GM19240 (cell line): ENCODE results near the gene MORN1.
"Not testable (repeated sequence)": the region's sequence is repeated elsewhere in the genome, so short reads cannot be mapped to it uniquely, and the experiment has no call there.

Source experiments
- DNase-seq: peaks from one replicate; pipeline ENCODE4 v3.0.0; 2011; ENCODE audit warnings: low spot score; ENCODE audit not compliant: insufficient read length

Gene MORN1

DNA sequence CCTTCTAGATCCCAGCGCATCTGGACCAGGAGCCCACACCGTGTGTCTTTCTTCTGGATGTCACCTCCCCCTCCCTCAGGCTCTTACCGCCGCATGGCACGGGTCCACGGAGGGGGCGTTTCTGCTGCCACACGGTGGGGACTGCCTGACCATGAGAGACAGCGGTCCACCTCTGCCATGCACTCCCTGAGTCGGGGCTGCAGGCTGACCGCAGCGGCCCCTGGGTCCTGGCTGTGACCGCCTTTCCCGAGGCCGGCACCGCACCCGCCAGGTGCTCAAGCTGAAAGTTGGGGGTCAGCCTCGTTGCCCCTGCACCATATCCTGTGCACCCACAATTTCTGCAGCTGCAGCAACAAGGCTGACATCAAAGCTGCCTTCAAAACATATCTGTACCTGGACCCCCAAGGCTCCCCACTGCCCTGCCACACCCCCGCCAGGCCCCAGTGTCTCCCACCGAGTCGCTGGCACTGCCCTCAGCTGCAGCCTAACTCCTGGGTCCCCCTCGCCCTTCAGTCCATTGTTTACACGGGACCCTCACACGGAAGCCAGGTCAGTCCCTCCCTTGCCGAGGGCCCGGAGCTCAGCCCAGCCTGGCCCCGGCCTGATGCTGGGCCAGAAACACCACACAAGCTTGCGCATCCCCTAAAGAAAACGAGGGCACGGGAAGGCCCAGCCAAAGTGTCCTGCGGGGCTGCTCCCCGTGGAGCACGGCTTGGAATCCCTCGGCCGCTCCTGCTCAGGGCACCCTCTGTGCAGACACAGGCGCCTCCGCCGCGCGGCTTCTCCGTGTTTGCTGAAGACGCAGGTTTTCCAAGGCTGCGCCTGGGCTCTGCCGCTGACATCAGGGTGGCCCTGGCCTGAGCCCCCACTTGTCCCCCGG lies 51.9 kb downstream of the MORN1 start:
- DNase-seq = no peak

DNA sequence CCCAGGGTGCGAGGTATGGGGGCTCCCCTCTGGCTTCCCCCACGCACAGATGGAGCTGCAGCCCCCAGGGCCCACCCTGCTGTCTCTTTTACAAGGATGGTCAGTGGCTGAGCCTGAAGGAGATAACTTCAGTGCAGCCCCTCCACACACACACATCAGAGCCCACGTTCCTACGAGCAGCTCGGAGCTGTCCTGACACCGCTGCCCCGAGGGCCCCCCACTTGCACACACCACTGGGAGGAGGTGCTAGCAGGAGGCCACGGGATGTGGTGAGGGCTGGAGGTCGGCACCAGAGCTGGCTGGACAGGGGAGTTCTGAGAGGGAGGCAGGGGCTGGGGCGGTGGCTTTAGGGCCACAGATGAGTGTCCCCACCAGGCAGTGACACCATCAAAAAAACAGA lies 53.9 kb downstream of the MORN1 start:
- DNase-seq = no peak

DNA sequence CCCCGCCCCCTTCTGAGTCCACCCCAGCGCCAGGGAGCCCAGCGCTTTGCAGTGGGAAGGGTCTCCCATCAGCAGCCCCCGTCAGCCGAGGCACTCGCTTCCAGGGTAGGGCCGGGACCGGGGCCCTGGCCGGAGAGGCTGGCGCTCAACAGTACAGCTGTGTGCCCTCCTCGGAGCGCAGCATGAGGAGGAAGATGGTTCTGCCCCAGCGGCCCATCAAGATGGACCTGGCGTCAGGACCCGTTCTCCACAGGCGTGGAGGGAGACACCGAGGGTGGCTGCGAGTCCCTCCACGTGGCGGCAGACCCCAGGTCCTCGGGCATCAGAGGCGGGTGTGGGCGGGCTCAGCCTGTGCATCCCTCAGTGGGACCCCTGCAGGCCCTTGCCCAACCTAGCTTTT lies 54.3 kb downstream of the MORN1 start:
- DNase-seq = no peak

DNA sequence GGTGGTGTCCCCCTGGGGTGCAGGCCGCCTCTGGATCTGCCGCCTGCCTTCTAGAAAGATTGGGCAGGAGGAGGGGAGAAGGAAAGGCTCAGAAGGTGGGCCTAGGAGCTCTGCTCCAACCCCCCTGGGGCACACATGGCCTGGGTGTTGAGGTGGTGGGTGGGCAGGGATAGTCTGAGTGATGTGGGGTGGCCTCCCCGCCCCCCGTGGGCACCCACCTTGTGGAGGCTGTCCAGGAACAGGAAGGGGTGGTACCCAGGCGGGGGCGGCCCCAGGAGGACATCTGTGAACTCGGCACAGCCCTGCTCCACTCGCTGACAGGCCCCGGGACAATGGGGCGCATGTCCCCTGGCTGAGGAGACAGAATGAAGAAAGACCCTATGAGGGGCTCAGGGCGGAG lies 54.9 kb downstream of the MORN1 start:
- DNase-seq = no peak

DNA sequence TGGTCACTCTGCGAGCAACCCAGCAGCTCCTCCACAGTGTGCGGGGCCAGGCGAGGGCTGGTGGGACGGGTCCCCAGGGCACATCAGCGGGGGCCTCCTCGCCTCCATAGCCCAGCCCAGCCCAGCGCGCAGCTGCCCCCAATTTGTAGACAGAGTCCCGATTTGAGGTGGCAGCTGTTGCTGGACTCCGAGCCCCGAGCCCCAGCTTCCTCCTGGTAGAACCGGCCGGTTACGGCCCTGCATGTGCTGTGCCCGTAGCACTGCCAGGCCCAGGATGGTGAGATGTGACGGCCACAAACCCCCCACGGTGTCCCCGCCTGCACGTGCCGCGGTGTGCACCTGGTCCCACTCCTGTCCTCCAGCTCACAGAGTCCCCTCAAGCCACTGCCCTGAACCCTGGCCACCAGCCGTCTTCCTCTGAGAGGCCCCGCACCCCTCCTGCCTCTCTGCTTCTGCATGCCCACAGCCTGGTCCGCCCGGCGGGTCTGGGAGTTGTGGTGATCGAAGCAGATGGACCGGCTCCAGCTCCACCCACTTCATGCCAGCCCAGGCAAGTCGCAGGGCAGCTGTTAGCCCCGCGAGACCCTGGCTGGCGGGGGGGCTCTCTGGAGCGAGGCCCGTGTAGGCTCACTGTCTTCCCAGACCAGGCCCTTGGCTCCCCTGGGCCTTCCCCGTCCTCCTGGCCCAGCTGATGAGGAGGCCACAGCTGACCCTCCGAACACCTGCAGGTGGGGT lies 55.5 kb downstream of the MORN1 start:
- no peak for DNase-seq

DNA sequence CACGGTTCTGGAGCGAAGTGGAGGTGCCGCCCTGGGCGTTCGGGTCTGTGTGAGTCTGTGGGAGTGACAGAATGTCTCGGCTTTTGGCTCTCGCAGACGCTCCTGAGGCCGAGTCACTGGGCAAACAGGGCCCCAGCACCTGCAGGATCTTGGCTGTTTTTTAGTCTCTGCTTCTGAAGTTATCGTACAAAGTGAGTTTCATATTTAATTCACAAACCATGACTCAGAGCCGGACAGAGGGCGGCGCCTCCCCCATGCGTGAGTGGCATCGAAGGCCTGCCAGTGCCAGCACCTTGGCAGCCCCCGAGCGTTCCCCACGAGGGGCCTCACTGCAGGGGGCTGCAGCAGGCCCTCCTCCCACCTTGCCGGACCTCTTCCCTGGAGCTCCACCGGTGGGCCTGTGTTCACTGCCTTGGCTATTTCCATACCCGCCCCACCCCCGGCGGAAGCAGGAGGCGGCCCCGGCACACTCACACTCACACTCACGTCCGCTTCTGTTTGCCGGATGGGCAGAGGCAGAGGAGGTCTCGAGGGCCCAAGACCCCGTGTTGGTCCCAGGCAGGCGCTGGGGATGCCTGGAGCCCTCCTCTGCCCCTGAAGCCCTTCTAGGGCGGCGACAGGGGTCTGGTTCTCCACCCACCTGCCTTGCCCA lies 56.3 kb downstream of the MORN1 start:
- DNase-seq = no peak

DNA sequence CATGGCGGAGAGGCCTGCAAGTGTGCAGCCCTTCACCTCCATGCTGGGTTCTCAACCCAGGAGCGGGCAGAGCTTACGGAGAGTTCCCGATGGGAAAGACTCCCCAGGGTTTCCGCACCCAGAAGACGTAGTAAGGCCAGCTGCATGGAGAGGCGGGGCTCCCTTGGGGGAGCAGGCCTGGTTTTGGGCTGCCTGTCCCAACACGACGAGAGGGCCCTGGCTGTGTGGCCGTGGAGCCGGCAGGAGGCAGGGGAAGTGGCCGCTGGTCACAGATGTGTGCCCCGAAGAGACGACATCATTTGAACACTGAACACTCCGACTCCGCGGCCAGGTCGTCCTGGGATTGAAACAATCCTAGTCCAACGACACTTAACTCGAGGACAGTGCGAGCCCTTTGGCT lies 57.0 kb downstream of the MORN1 start:
- no peak for DNase-seq

DNA sequence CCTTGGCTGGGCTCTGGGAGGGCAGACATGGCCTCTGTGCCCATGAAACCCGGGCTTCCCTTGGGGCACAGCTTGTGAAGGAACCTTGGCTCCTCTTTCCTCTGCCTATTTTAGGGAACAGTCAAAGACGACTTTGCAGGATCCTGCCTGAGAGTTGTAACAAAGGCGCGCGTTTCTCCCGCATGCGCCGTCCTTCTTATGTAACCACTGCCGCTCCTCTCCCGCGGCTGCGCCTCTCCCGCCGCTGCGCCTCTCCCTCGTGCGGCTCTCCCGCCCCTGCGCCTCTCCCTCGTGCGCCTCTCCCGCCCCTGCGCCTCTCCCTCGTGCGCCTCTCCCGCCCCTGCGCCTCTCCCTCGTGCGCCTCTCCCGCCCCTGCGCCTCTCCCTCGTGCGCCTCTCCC lies 59.8 kb downstream of the MORN1 start:
- DNase-seq = not testable (repeated sequence)

DNA sequence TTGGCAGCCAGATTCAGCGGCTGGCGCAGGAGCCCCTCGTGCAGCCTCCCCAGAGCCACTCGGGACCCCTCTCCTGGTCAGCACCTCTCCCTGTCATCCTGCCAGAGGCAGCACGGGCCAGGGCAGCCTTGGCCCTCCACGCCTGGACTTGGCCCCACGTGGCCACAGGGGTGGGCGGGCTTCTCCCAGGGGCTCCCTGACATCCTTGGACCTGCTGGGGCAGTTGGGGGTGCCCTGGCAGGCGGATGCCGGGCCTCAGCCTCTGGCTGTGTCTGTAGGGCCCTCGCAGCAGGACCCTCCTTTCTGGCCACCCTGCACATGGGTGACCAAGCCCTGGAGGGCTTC lies 60.2 kb downstream of the MORN1 start:
- DNase-seq = no peak

DNA sequence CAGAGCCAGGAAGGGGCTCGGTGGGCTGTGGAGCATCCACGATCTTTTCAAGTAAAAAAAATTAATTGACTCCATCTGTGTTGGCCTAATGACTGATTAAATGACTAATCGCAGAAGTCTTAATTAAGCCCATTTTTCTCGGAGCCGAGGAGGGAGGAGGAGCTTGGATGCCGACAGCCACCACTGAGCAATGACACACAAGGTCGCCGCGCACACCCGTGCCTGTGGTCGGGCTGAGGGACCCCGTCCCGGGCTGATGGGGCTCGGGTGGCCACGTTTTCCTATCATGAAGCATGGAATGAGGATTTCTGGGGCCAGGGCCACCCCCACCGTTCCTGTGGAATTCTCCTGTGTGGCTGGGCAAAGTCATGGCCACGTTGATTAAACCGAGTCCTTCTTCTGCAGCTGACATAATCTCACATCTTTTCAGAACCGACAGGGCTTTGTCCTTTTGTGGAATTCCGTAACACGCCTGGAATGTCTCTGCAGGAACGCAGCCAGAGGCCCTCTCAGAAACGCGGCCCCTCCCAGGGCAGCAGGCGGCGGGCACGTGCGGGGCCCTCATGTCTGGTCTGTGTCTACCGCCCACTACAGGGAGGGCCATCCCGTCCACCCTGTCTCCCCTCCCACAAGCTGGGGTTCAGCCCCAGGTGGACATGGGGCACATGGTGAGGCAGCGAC lies 60.7 kb downstream of the MORN1 start:
- DNase-seq = no peak

DNA sequence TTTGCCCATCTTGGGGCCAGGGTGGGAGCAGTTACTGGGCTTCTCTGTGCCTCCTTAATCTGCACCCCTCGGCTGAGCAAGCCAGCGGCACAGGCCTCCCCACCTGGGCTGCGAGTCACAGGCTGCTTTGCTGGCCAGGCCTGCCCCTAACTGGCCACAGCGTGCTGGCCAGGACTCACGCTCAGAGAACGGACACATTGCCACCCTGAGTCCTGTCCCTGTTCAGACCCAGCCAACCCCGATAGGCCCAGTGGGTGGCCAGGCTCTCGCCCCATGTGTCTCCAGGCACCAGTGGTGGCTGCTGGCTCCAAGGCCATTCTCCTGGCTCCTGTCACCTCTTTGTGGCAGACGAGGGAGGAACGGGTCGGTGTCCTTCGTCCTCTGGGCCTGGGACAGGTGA lies 61.3 kb downstream of the MORN1 start:
- no peak for DNase-seq

DNA sequence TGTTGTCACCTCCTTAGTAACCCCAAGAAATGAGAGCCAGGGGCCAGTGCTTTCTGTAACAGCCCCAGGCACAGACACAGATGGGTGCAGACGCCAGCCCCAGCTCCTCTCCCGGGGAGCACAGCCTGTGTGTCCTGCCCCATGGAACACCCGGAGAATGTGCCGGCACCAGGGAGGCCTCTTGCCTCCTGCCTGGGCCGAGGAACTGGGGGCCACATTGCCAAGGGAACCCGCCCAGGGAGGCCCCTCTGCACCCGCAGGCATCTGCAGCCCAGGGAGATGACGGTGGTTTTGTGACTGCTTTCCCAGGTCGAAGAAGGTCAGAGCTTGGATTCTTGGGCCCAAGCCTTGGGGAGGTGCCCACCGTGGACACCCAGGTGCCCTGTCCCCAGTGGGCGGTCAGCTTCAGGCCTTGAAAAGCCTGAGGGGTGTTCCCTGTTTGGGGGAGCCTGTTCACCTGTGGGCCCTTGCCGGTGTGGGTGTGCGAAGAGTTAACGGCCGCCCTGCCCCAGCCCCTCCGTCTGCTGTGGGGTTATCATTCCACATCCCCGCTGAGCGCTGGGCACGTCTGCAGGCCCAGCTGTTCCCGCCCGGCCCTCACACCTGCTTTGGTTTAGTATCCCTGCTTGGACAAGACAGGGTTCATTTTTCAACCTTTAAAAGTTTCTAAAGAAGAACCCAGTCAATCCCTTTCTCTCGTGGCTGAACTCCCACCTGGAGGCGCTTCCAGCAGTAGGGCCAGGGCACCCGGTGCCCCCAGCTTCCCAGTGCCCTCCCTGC lies 62.5 kb downstream of the MORN1 start:
- no peak for DNase-seq

DNA sequence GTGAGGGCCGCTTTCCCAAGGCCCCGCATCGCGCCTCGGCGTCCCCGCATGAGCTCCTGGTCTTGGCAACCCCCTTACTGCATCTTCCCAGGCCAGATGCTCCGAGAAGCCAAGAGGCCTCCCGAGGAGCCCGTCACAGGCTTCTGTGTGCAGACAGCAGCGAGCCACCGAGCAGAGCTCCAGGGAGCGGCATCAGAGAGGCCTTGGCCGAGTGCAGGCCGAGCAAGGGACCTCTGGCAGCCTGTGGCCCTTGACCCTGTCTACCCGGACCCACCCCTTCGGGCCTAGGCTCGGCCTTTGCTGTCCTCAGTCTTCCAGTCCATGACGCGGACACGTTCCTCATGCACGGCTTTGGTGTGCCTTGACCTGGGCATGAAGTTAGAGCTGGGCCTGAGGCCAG lies 63.5 kb downstream of the MORN1 start:
- no peak for DNase-seq

DNA sequence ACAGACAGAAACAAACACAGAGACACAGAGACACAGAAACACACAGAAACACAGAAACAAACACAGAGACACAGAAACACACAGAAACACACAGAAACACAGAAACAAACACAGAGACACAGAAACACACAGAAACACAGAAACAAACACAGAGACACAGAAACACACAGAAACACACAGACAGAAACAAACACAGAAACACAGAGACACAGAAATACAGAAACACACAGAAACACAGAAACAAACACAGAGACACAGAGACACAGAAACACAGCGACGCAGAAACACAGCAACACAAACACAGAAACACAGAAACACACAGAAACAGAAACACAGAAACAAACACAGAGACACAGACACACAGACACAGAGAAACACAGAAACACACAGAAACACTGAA lies 64.2 kb downstream of the MORN1 start:
- not testable (repeated sequence) for DNase-seq

DNA sequence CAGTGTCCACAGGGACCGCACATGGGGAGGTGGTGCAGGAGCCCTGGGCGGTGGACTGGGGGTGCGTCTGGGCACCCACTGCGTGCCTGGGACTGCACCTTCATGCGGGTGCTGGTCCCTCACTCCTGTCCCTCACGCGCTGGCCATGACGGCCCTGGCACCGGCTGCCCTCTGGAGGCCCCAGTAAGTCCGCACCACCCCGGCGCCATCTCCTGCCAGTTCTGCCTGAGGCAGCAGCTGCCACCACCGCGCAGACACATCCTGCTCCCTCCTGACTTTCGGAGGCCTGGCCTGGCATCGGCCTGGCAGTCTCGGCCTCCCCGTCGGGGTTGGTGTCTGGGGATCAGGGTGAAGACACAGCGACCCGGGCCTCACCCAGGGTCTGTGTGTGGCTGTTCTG lies 64.8 kb downstream of the MORN1 start:
- DNase-seq = no peak

DNA sequence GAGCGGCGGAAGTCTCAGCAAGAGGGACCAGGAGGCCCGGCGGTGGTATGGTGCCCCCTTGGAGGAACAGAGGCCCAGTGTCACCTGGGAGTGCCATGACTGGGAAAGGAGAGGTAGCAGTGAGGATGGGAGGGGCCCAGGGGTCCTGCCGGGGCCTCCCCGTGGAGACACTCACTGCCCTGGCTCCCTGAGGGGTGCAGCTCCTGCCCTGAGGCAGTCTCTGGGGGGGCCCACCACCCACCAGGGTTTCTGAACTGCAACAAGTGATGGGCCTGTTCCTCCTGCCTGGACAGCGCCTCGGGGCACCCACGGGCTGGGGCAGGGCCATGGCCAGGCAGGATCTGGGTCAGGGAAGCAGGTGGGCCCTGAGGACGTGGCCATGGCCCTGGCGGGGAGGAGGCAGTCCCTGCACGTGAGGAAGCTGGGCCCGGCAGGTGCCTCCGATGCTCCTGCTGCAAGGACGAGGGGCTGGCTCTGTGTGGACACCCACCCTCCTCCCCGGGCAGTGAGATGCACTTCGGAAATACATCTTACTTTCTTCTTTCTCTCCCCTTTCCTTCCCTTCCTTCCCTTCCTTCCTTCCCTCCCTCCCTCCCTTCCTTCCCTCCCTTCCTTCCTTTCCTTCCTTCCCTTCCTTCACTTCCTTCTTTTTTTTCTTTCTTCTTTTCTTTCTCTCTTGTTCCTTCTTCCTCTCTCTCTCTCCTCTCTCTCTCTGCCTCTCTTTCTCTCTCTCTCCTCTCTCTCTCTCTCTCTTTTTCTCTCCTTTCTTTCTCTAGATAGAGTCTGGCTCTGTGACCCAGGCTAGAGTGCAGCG lies 66.6 kb downstream of the MORN1 start:
- DNase-seq = no peak

DNA sequence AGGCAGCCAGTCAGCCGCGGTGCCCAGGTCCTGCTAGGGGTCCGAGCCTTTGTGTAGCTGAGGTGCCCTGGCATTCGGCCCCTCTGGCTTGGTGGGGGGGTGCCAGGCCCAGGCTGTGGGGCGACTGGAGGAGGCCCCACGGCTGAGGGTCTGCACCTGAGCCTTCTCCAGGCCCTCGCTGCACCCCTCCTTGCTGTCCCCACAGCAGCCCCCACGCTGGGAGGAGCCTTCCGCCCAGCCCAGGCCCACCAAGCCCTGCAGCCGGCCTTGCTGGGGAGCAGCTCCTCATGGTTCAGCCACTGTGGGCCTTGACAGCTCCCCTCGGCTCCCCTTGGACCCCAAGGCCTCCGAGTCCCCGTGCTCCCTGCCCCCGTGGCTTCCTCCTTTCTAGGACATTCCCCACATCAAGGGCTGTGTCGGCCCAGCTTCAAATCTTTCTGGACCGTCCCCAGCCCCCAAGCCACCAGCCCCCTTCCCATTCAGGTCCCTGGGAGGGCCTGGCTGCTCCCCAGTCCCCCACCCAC lies 67.8 kb downstream of the MORN1 start:
- DNase-seq = no peak

DNA sequence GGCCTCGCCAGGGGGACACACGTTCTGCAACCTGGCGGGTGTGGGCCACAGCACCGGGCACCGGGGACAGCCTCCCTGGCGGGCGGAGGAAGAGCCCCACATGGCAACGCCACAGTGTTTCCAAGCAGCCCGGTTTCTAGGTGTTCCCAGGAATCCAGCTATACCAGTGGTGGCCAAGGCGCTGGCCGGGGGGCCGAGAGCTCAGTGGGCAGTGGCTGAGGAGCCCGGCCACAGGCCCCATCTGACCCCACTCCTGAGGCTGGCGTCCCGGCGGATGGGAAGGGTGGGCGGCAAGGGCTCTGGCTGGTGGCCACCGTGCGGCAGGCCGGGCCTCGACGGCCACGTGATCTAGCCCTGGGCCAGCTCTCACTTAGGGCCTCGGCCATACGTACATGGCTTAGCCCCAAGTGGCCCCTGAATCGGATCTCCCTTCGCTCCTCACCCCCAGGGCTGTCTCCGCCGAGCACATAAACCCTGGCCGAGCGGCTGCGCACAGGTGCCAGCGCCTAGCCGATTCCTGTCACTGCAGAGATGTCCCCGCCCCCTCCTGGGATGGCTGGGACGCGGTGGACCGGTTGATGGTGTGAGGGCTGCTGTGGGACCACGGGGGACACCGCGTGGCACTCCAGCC lies 68.7 kb downstream of the MORN1 start:
- no peak for DNase-seq

DNA sequence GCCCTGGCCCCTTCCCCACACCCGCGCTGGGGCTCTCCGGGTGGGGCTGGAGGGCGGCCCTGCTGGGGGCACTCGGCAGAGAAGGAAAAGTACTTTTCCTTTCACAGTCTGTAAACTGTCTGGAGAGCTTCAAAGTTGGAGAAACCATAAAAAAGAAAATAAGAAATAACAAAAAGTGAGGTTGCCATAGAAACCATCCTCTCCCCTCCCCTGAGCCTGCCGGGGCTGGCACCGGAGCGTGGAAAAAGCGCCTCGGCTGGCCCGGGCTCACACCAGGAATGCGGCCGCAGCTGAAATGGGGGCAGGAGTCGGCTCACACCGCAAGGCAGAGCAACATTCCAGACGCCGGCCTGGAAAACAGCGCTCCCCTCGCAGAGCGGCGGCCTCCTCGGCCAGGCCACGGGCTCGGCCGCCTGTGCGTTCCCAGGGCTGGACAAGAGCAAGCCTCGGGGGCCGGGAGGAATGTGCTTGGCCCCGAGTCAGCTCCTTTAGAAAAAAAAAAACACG lies 69.2 kb downstream of the MORN1 start:
- DNase-seq = no peak
